Naive thymus-derived CD4-positive, alpha-beta T cell (primary cell): ENCODE measurements around the gene RPP30. TPM values are rescaled to one million over a fixed set of nuclear protein-coding genes. Genes with fewer than 3 reads are reported as not detected.

ENCODE experiments used
- ATAC-seq: fragments of 150-1000 bp; cut with Tn5 transposase; 2 replicates; pipeline ENCODE4 v1.10.0; 2021; ENCODE audit warnings: mild to moderate bottlenecking, moderate library complexity
- CTCF ChIA-PET: fragments of 350-600 bp; sonication (Branson Sonifier 250); formaldehyde crosslinking; loops from one replicate; lab custom pipeline; 2021; ENCODE audit warnings: antibody characterized with exemption; lab: Charles Lee
- POLR2A ChIA-PET: fragments of 350-600 bp; sonication (Branson Sonifier 250); formaldehyde crosslinking; loops from one replicate; lab custom pipeline; 2021; ENCODE audit warnings: antibody characterized with exemption, inconsistent platforms; lab: Charles Lee
- DNase-seq, 9 donors: peaks; one replicate each; pipeline versions ENCODE4 v3.0.0 to v3.0.0-alpha.2; 2020 to 2022; ENCODE audit warnings: mixed read lengths in 1 of 9
- H3K27ac ChIP-seq: one replicate; pipeline ENCODE4 v1.7.0; 2013; ENCODE audit warnings: mild to moderate bottlenecking, low read depth, low read length, moderate library complexity
- H3K27me3 ChIP-seq, 2 donors: one replicate each; pipeline ENCODE4 v1.7.0; 2013; ENCODE audit warnings: low read length in 2 of 2, mild to moderate bottlenecking in 2 of 2, moderate library complexity in 2 of 2; ENCODE audit not compliant: control insufficient read depth in 2 of 2, insufficient read depth in 2 of 2
- H3K36me3 ChIP-seq, 3 experiments: 1 replicate in 2 of 3; 2 replicates in 1 of 3; pipeline ENCODE4 v1.7.0; 2013; ENCODE audit warnings: low read length in 3 of 3, mild to moderate bottlenecking in 3 of 3, moderate library complexity in 1 of 3; ENCODE audit not compliant: insufficient read depth in 3 of 3, control insufficient read depth in 2 of 3
- H3K4me1 ChIP-seq, 2 donors: one replicate each; pipeline ENCODE4 v1.7.0; 2013; ENCODE audit warnings: low read length in 2 of 2, mild to moderate bottlenecking in 2 of 2, moderate library complexity in 1 of 2; ENCODE audit not compliant: control insufficient read depth in 2 of 2, insufficient read depth in 2 of 2
- H3K4me3 ChIP-seq: 2 replicates; pipeline ENCODE4 v1.7.0; 2013; ENCODE audit warnings: mild to moderate bottlenecking, low read length
- H3K9me3 ChIP-seq, 3 experiments: 1 replicate in 2 of 3; 2 replicates in 1 of 3; pipeline ENCODE4 v1.7.0; 2013; ENCODE audit warnings: low read length in 3 of 3; ENCODE audit not compliant: control insufficient read depth in 2 of 3
- H3K27ac Mint-ChIP-seq, 9 donors: one replicate each; pipeline ENCODE4 v1.8.0; 2020 to 2022; ENCODE audit warnings: mixed read lengths in 9 of 9, mild to moderate bottlenecking in 8 of 9, moderate library complexity in 5 of 9, inconsistent platforms in 2 of 9
- H3K27me3 Mint-ChIP-seq, 5 donors: one replicate each; pipeline ENCODE4 v1.8.0; 2021 to 2022; ENCODE audit warnings: mixed read lengths in 5 of 5, mild to moderate bottlenecking in 1 of 5
- H3K36me3 Mint-ChIP-seq, 5 donors: one replicate each; pipeline ENCODE4 v1.8.0; 2020 to 2022; ENCODE audit warnings: mixed read lengths in 5 of 5, mild to moderate bottlenecking in 3 of 5, inconsistent platforms in 1 of 5
- H3K4me1 Mint-ChIP-seq, 7 donors: one replicate each; pipeline ENCODE4 v1.8.0; 2020 to 2022; ENCODE audit warnings: mixed read lengths in 7 of 7, mild to moderate bottlenecking in 3 of 7, inconsistent platforms in 1 of 7
- H3K4me3 Mint-ChIP-seq, 10 donors: one replicate each; pipeline ENCODE4 v1.8.0; 2020 to 2022; ENCODE audit warnings: mild to moderate bottlenecking in 10 of 10, mixed read lengths in 10 of 10, moderate library complexity in 6 of 10, inconsistent platforms in 2 of 10
- H3K9me3 Mint-ChIP-seq, 11 donors: one replicate each; pipeline ENCODE4 v1.8.0; 2020 to 2022; ENCODE audit warnings: mixed read lengths in 11 of 11, mild to moderate bottlenecking in 4 of 11, inconsistent platforms in 1 of 11, moderate library complexity in 1 of 11
- intact Hi-C, 2 donors: fragments of 100-400 bp; cut with micrococcal nuclease; formaldehyde crosslinking; loops; one replicate each; pipeline ENCODE4 v1.15.1; 2023
- polyA plus RNA-seq, 2 donors: library from polyadenylated mRNA; unstranded; fragments of 300-500 nt; fragmentation: Illumina TruSeq; gene quantifications; one replicate each; pipeline ENCODE4 v1.2.3, GENCODE V29; 2021
- total RNA-seq, 6 experiments: library from RNA in 5 of 6; stranded (reverse) in 5 of 6; gene quantifications; 1 replicate in 5 of 6; 2 replicates in 1 of 6; pipeline ENCODE4 v1.2.3 and lab custom pipeline; 2021 to 2026

RPP30 gene
- 10 to 100 TPM; 24.1 to 45.6 (median 38.0) TPM for total RNA-seq
- 10 to 100 TPM; 47.3 to 50.0 TPM for polyA plus RNA-seq
- 19.9 reads per million, percentile 50 among the genes with 10 or more reads in this experiment for total RNA-seq (lab: John Stamatoyannopoulos, UW)

DNA sequence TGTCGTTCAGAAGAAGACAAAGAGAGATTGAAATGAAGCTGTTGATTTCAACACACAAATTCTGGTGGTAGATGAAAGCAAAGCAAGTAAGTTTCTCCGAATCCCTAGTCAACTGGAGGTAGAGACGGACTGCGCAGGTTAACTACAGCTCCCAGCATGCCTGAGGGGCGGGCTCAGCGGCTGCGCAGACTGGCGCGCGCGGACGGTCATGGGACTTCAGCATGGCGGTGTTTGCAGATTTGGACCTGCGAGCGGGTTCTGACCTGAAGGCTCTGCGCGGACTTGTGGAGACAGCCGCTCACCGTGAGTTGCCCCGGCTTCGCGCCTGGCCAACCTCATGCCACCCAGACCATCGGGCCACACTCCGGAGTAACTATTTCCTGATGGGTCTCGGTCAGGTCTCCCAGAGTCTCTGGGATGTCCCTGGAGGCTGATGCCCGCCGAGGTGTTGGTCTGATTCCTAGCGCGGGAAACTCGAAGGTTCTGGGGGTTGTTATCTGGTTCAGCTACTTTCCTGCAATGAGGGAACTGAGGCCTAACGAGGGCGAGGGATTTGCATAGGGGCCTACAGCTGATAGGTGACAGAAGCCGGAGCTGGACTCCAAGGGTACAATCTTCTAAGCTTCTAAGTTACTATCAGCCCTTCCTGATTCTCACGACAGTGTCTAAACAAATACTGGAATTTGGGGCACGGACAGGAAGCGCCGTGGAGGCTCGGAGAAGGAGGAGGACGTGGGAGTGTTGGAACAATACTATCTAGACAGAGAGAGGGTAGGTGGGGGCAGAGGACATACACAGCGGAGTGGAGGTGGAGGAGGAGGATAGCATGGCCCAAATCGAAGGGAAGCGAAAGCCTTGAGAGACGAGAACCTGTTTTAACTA lies at the start of gene RPP30:
RPP30 (plus strand) TSS at position 209 of the 882 bp plus-strand sequence; CDS start at position 222, 13 bp downstream.
- Mint-ChIP-seq H3K4me1 (peaks cover 24 to 53% (median 37%) of the 10 kb centered on the region in 7 donors), H3K27me3 (peaks cover 22 to 40% (median 34%) of the 10 kb centered on the region in 5 donors), H3K36me3 (peaks cover 7 to 19% (median 9%) of the 10 kb centered on the region in 5 donors), H3K4me3 (peak within 1 kb of the TSS; percentile 94 to 99 (median 98)), H3K9me3 (peaks cover 0 to 10% (median 0%) of the 10 kb centered on the region in 11 donors), H3K27ac (peak within 1 kb of the TSS; percentile 73 to 95 (median 88))
- Histone ChIP-seq H3K27me3 (no peaks in the 10 kb centered on the region), H3K36me3 (peaks cover 6 to 17% (median 7%) of the 10 kb centered on the region in 3 experiments), H3K4me1 (peaks cover 14 to 23% of the 10 kb centered on the region in 2 donors), H3K9me3 (no peaks in the 10 kb centered on the region), H3K27ac (peak within 1 kb of the TSS; percentile 71), H3K4me3 (peak within 1 kb of the TSS; percentile 83)
- DNase-seq (peak; percentile 71 to 83 (median 77)), ATAC-seq (peak; percentile 99)
- ChIA-PET POLR2A (interaction anchor here (0.5 to 1.0 kb wide), 5 partner anchors 9 to 1945 kb away, joined by 3 read pairs; no protein-coding TSS in a partner anchor), CTCF (interaction anchor here (0.6 to 1.5 kb wide), 3 partner anchors 10 to 216 kb away, joined by 3 to 4 read pairs (median 3); no protein-coding TSS in a partner anchor)
- intact Hi-C loops, result loop anchor here (1.0 to 10.0 kb wide), 27 partner anchors 14 to 1973 kb away; partner anchors contain the start of genes HECTD2 (in 2 of the 2), KIF20B (in 2 of the 2), PCGF5 (in 2 of the 2) and TNKS2 (in 2 of the 2)

DNA sequence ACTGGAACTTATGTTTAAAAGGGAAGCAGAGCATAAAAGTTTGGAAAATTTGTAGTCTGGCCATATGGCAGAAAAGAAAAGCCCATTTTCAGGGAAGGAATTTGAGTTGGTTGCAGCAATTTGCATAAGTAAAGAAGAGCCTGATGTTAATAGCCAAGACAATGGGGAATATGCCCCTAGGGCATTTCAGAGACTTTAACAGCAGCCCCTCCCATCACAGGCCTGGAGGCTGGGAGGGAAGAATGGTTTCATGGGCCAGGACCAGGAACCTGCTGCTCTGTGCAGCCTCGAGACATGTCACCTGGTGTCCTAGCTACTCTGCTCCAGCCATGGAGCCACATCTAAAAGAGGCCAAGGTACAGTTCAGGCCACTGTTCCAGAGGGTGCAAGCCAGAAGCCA lies 49.3 kb upstream of the RPP30 start:
- H3K4me3 Mint-ChIP-seq, result no peak overlapping the region
- Histone ChIP-seq H3K4me1 (no peaks in the 10 kb centered on the region), H3K4me3 (no peak overlapping the region), H3K27ac (no peak overlapping the region), H3K27me3 (no peaks in the 10 kb centered on the region), H3K36me3 (no peaks in the 10 kb centered on the region), H3K9me3 (no peaks in the 10 kb centered on the region)
- no peak for DNase-seq
- H3K27ac Mint-ChIP-seq, result no peak overlapping the region
- H3K36me3 Mint-ChIP-seq, result peaks cover 0 to 5% (median 0%) of the 10 kb centered on the region in 5 donors
- intact Hi-C loops, result no loop called here
- ChIA-PET CTCF (no interaction called here), POLR2A (no interaction called here)
- H3K27me3 Mint-ChIP-seq, result peaks cover 12 to 37% (median 28%) of the 10 kb centered on the region in 5 donors
- ATAC-seq, result no peak
- no peaks in the 10 kb centered on the region for H3K4me1 Mint-ChIP-seq
- H3K9me3 Mint-ChIP-seq, result peaks cover 0 to 23% (median 7%) of the 10 kb centered on the region in 11 donors

DNA sequence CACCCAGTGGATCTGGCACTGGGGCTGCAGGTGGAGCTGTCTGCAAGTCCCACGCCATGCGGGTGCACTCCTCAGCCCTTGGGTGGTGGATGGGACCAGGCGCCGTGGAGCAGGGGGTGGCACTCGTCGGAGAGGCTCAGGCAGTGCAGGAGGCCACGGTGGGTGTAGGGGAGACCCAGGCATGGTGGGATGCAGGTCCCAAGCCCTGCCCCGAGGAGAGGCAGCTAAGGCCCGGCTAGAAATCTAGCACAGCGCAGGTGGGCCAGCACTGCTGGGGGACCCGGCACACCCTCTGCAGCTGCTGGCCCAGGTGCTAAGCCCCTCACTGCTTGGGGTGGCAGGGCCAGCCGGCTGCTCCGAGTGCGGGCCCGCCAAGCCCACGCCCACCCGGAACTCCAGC lies 39.7 kb upstream of the RPP30 start:
- Mint-ChIP-seq H3K36me3 (no peaks in the 10 kb centered on the region), H3K4me1 (no peaks in the 10 kb centered on the region), H3K27ac (no peak overlapping the region), H3K27me3 (peaks cover 0 to 17% (median 5%) of the 10 kb centered on the region in 5 donors), H3K9me3 (peaks cover 0 to 2% (median 0%) of the 10 kb centered on the region in 11 donors), H3K4me3 (no peak overlapping the region)
- ATAC-seq, result no peak
- Histone ChIP-seq H3K27me3 (no peaks in the 10 kb centered on the region), H3K27ac (no peak overlapping the region), H3K9me3 (no peaks in the 10 kb centered on the region), H3K36me3 (no peaks in the 10 kb centered on the region), H3K4me3 (no peak overlapping the region), H3K4me1 (no peaks in the 10 kb centered on the region)
- DNase-seq, result no peak
- intact Hi-C loops, result no loop called here
- CTCF ChIA-PET, result no interaction called here
- POLR2A ChIA-PET, result no interaction called here

DNA sequence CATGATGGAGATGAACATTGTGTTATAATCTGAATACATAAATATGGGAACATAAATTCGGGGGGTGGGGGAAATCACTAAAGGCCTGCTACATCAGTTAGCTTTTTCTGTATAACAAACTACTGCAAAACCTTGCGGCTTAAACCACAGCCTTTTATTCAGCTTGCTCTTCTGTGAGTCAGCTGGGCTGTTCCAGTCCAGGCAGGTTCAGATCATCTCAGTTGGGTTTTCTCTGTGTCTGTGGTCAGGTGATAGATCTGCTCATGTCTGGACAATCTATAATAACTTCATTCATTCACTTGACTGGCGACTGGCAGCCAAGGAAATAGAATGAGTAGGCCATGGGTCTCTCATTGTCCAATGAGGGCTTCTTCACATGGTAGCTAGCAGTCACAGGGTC lies 37.4 kb upstream of the RPP30 start:
- Histone ChIP-seq H3K9me3 (no peaks in the 10 kb centered on the region), H3K4me3 (no peak overlapping the region), H3K4me1 (no peaks in the 10 kb centered on the region), H3K27me3 (no peaks in the 10 kb centered on the region), H3K36me3 (no peaks in the 10 kb centered on the region), H3K27ac (no peak overlapping the region)
- Mint-ChIP-seq H3K4me3 (no peak overlapping the region), H3K4me1 (no peaks in the 10 kb centered on the region), H3K36me3 (no peaks in the 10 kb centered on the region), H3K27ac (no peak overlapping the region), H3K27me3 (peaks cover 0 to 11% (median 6%) of the 10 kb centered on the region in 5 donors), H3K9me3 (peaks cover 0 to 2% (median 0%) of the 10 kb centered on the region in 11 donors)
- ChIA-PET POLR2A (no interaction called here), CTCF (interaction anchor here (1.2 kb wide), 1 partner anchor 21 kb away, joined by 3 read pairs; no protein-coding TSS in a partner anchor)
- ATAC-seq (no peak), DNase-seq (no peak)
- intact Hi-C loops, result no loop called here

DNA sequence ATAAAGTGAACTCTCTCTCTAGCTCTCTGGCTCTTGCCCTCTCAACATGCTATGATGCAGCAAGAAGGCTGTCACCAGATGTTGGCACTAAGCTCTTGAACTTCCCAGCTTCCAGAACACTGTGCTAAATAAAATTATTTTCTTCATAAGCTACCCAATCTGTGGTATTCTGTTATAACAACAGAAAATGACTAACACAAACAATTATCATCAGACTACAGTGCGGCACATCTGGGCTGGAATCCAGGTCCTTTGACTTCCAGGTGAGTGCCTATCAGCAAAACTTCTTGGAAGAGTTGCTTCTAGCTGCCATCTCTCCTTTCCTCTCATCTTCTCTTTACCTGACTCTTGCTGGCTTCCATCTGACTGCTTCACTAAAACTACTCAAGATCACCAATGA lies 34.3 kb upstream of the RPP30 start:
- Histone ChIP-seq H3K36me3 (no peaks in the 10 kb centered on the region), H3K4me3 (no peak overlapping the region), H3K9me3 (no peaks in the 10 kb centered on the region), H3K27ac (no peak overlapping the region), H3K4me1 (no peaks in the 10 kb centered on the region), H3K27me3 (no peaks in the 10 kb centered on the region)
- POLR2A ChIA-PET, result no interaction called here
- intact Hi-C loops, result no loop called here
- Mint-ChIP-seq H3K9me3 (peaks cover 0 to 2% (median 0%) of the 10 kb centered on the region in 11 donors), H3K27ac (no peak overlapping the region), H3K36me3 (no peaks in the 10 kb centered on the region), H3K4me3 (no peak overlapping the region), H3K4me1 (no peaks in the 10 kb centered on the region), H3K27me3 (peaks cover 0 to 19% (median 11%) of the 10 kb centered on the region in 5 donors)
- DNase-seq (no peak), ATAC-seq (no peak)
- CTCF ChIA-PET, result no interaction called here

DNA sequence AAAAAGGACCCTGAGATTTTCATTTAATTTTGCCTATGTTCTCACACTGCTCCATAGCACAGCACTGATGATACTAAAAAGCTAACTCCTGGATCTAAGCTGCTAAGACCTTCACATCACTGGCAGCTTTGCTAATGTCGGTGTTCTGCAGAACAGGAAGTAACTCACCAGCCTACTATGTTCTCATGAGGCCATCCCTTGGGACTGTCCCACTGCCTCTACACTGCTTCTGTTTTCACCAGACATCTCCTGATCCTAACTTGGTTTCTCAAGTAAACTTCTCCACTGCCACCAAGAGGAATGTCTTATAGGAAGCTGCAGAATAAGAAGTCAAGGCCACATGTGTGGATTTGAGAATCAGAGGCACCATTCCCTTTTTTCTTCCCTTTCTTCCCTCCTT lies 29.0 kb upstream of the RPP30 start:
- Histone ChIP-seq H3K27ac (no peak overlapping the region), H3K36me3 (no peaks in the 10 kb centered on the region), H3K9me3 (no peaks in the 10 kb centered on the region), H3K4me3 (no peak overlapping the region), H3K27me3 (no peaks in the 10 kb centered on the region), H3K4me1 (no peaks in the 10 kb centered on the region)
- intact Hi-C loops, result no loop called here
- ChIA-PET POLR2A (no interaction called here), CTCF (interaction anchor here (0.6 kb wide), 1 partner anchor 37 kb away, joined by 3 read pairs; no protein-coding TSS in a partner anchor)
- Mint-ChIP-seq H3K4me1 (peaks cover 0 to 7% (median 0%) of the 10 kb centered on the region in 7 donors), H3K36me3 (no peaks in the 10 kb centered on the region), H3K27me3 (peaks cover 25 to 38% (median 32%) of the 10 kb centered on the region in 5 donors), H3K27ac (no peak overlapping the region), H3K4me3 (no peak overlapping the region), H3K9me3 (peaks cover 0 to 5% (median 0%) of the 10 kb centered on the region in 11 donors)
- no peak for DNase-seq
- ATAC-seq, result no peak
